Measurements from ENCODE around the gene GIGYF2.

The GIGYF2 gene

DNA sequence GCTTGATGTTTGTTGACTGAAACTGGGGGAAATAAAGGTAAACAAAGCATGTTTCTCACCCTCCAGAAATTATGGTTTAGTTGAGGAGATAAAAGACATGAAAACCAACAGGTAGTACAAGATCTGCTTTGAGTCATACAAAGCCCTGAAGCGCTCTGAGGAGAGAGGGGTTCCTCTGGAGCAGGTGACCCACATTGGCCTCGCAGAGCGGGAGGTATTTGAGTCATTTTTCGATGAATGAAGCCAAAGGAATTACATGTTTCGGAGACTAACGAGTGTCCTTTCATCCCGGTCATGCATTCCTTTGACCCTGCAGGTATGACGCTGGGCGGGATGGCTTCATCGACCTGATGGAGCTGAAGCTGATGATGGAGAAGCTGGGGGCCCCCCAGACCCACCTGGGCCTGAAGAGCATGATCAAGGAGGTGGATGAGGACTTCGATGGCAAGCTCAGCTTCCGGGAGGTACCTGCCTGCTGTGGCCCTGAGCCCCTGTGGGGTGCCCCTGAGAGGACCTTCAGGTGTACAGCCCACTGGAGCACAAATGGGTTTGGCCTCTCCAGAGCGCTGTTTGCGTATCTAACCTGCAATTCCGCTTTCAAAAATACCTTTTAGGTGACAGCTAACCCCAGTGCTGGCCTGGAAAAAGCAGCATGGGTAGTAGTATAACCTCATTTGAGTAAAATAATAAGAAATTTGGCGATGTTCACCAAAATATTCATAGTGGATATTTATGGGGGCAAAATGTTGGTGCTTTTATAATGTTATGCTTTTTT is 34.5 kb upstream of the GIGYF2 start:
- peak; percentile 17 for DNase-seq (ENCODE audit: low read depth)
- TF ChIP-seq, protein P1, sequence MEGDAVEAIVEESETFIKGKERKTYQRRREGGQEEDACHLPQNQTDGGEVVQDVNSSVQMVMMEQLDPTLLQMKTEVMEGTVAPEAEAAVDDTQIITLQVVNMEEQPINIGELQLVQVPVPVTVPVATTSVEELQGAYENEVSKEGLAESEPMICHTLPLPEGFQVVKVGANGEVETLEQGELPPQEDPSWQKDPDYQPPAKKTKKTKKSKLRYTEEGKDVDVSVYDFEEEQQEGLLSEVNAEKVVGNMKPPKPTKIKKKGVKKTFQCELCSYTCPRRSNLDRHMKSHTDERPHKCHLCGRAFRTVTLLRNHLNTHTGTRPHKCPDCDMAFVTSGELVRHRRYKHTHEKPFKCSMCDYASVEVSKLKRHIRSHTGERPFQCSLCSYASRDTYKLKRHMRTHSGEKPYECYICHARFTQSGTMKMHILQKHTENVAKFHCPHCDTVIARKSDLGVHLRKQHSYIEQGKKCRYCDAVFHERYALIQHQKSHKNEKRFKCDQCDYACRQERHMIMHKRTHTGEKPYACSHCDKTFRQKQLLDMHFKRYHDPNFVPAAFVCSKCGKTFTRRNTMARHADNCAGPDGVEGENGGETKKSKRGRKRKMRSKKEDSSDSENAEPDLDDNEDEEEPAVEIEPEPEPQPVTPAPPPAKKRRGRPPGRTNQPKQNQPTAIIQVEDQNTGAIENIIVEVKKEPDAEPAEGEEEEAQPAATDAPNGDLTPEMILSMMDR (IDR thresholded peaks at IDR 0.05; ENCODE audit: insufficient read depth, low read depth, low read length, missing control alignments) = no peak
- H3K4me3 ChIP-seq (ENCODE audit: low read length) = no peak overlapping the region

DNA sequence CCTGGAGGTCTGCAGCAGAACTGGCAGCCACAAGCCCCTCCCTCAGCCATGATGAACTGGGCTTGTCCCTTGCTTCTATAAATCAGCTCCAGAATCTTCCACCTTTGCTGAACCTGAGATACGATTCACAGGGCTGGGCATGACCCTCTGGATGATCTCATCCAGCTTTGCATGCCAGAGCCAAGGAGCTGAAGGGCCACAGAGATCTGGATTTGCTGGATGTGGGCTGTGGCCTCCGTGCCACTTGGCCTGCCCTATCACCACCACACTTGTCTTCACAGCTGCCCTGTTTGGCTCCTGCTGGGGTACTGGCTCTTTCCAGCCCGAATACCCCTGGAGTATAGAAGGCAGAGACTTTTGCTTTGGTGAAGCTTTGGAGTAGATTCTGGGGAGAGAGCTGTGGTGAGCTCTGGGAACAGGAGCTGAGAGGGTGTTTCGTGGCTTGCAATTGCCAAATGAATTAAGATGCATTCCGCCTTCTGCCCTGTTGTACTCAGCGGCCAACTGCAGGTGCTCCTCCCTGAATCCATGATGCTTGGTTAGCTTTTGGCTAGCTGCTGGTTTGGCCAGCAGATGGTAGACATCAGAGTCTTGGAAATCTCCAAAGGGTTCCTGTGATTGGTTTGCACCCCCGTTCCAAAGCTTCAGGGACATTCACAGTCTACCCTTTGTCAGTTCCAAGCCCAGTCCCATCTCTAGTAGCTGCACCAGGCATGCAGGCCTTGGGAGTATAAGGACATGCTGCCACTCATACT is 30.9 kb upstream of the GIGYF2 start:
- TF ChIP-seq, protein P1 (IDR thresholded peaks at IDR 0.05; ENCODE audit: insufficient read depth, low read depth, low read length, missing control alignments) = no peak
- DNase-seq (ENCODE audit: low read depth) = peak; percentile 23
- no peak overlapping the region for H3K4me3 ChIP-seq (ENCODE audit: low read length)

- TF ChIP-seq, protein P1 (IDR thresholded peaks at IDR 0.05; ENCODE audit: insufficient read depth, low read depth, low read length, missing control alignments) = no peak
- DNase-seq (ENCODE audit: low read depth) = no peak
- H3K4me3 ChIP-seq (ENCODE audit: low read length) = no peak overlapping the region
These were observed 29.0 kb upstream of the GIGYF2 start for GRCh38 chr2:232667989-232668583.

DNA sequence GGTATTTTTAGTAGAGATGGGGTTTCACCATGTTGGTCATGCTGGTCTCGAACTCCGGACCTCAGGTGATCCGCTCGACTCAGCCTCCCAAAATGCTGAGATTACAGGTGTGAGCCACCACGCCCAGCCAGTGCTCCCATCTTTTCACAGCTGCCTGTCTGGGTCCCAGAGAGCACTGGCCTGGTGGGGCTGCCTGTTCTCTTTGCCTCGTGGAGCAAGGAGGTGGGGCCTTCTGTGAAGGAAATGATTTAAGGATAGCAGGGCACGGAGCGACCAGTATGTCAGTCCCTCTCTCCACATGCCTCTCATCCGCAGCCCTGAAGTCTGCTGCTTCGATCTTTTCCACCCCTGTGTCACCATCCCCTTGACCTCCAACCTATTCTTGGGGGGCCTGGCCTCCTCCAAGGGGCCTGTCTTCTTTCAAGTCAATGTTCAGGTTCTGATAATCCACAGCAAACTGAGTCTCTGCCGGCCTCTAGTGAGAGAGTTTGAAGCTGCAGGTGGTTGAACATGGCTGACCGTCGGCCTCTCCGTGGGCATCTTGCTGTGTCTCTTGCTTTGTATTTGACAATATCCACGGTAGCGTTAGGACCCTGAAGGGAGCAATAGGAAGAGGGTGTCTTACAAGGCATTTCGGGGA is 28.2 kb upstream of the GIGYF2 start:
- DNase-seq (ENCODE audit: low read depth) = peak; percentile 20
- TF ChIP-seq, protein P1 (IDR thresholded peaks at IDR 0.05; ENCODE audit: insufficient read depth, low read depth, low read length, missing control alignments) = peak; percentile 49
- no peak overlapping the region for H3K4me3 ChIP-seq (ENCODE audit: low read length)

GRCh38 chr2:232672588-232672987 is 24.5 kb upstream of the GIGYF2 start:
- no peak overlapping the region for H3K4me3 ChIP-seq (ENCODE audit: low read length)
- DNase-seq (ENCODE audit: low read depth) = no peak

GRCh38 chr2:232674491-232674890 is 22.6 kb upstream of the GIGYF2 start:
- H3K4me3 ChIP-seq (ENCODE audit: low read length) = no peak overlapping the region
- TF ChIP-seq, protein P1 (IDR thresholded peaks at IDR 0.05; ENCODE audit: insufficient read depth, low read depth, low read length, missing control alignments) = no peak
- no peak for DNase-seq (ENCODE audit: low read depth)

More at GRCh38 chr2:232672588-232672987, 24.5 kb upstream of the GIGYF2 start:
- TF ChIP-seq, protein P1 (IDR thresholded peaks at IDR 0.05; ENCODE audit: insufficient read depth, low read depth, low read length, missing control alignments) = no peak

All from epithelial cell of esophagus (primary cell).